ENCODE results near the gene PPP2R5E.
A peak's percentile ranks its signal among the peaks of the same experiment; 100 is the strongest.
"Not testable (repeated sequence)": the region's sequence is repeated elsewhere in the genome, so short reads cannot be mapped to it uniquely, and the experiment has no call there.

PPP2R5E gene

DNA sequence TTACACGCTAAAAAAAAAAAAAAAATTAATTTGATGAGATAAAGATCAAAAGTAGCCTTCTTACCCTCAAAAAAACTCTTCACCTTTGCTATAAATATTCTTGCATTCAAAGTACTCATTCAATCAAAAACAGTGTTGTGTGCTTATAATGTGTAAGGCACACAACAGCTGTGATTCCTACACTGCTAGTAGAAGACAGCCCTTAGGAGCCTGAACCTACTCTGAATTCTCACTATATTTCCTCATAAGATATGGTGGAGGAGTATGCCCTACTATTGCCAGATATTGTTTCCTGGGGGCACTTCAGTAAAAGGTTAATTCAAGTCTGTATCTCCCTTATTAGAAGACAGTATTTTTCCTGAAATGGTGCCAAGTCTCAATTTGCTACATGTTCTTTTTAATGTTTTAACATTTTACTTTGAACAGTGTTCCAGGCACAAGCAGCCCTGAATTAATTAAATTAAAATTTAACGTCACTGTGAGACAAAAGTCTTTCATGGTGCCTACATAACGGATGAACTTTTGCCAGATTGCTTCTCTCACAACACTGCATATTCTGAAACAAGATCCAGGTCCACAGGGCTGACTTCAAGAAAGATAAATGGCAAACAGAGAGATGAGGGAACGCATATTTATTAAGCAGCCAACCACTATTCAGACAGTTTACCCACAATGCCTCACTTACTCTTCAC lies 19.3 kb downstream of the PPP2R5E start:
- peak overlapping the region; percentile 45 for H3K4me3 ChIP-seq (ENCODE audit: low read depth, low read length, poor library complexity, severe bottlenecking)
- TF ChIP-seq, protein P1, sequence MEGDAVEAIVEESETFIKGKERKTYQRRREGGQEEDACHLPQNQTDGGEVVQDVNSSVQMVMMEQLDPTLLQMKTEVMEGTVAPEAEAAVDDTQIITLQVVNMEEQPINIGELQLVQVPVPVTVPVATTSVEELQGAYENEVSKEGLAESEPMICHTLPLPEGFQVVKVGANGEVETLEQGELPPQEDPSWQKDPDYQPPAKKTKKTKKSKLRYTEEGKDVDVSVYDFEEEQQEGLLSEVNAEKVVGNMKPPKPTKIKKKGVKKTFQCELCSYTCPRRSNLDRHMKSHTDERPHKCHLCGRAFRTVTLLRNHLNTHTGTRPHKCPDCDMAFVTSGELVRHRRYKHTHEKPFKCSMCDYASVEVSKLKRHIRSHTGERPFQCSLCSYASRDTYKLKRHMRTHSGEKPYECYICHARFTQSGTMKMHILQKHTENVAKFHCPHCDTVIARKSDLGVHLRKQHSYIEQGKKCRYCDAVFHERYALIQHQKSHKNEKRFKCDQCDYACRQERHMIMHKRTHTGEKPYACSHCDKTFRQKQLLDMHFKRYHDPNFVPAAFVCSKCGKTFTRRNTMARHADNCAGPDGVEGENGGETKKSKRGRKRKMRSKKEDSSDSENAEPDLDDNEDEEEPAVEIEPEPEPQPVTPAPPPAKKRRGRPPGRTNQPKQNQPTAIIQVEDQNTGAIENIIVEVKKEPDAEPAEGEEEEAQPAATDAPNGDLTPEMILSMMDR (IDR thresholded peaks at IDR 0.05; ENCODE audit: low read length): no peak
- no peak for TF ChIP-seq EZH2 (IDR thresholded peaks at IDR 0.05; ENCODE audit: borderline replicate concordance, low read length)
- H3K27ac ChIP-seq (ENCODE audit: low read depth, low read length, poor library complexity, severe bottlenecking): peak overlapping the region; percentile 99
- H4K20me1 ChIP-seq (ENCODE audit: insufficient read depth, low read length): no peaks in the 10 kb centered on the region
- H3K36me3 ChIP-seq (ENCODE audit: insufficient read depth, low read length): peaks cover 17% of the 10 kb centered on the region
- H3K4me2 ChIP-seq (ENCODE audit: low read length): peak overlapping the region; percentile 66
- no peaks in the 10 kb centered on the region for H3K9me3 ChIP-seq (ENCODE audit: low read length)
- no peaks in the 10 kb centered on the region for H3K9me2 ChIP-seq (ENCODE audit: low read depth, low read length)
- H3F3A ChIP-seq (ENCODE audit: insufficient read depth, low read length): peaks cover 4% of the 10 kb centered on the region; the same call in 1 of the 2 replicates
- H3K9ac ChIP-seq (ENCODE audit: low read length): peak overlapping the region; percentile 65
- peaks cover 55% of the 10 kb centered on the region for H3K4me1 ChIP-seq (ENCODE audit: insufficient read depth, low read length, severe bottlenecking)
- H2AFZ ChIP-seq (ENCODE audit: low read length): no peak overlapping the region
- H3K79me2 ChIP-seq (ENCODE audit: insufficient read depth, low read length): peaks cover 34% of the 10 kb centered on the region
- no peaks in the 10 kb centered on the region for H3K27me3 ChIP-seq (ENCODE audit: insufficient read depth, low read length)

- not testable (repeated sequence) for H3K9ac ChIP-seq (ENCODE audit: low read length); H4K20me1 ChIP-seq (ENCODE audit: insufficient read depth, low read length); H3K9me2 ChIP-seq (ENCODE audit: low read depth, low read length); H2AFZ ChIP-seq (ENCODE audit: low read length); H3F3A ChIP-seq (ENCODE audit: insufficient read depth, low read length); H3K27me3 ChIP-seq (ENCODE audit: insufficient read depth, low read length); H3K4me2 ChIP-seq (ENCODE audit: low read length); H3K4me3 ChIP-seq (ENCODE audit: low read depth, low read length, poor library complexity, severe bottlenecking); H3K27ac ChIP-seq (ENCODE audit: low read depth, low read length, poor library complexity, severe bottlenecking); H3K9me3 ChIP-seq (ENCODE audit: low read length)
- Histone ChIP-seq H3K79me2 (ENCODE audit: insufficient read depth, low read length) (peaks cover 35% of the 10 kb centered on the region), H3K36me3 (ENCODE audit: insufficient read depth, low read length) (peaks cover 21% of the 10 kb centered on the region), H3K4me1 (ENCODE audit: insufficient read depth, low read length, severe bottlenecking) (peaks cover 56% of the 10 kb centered on the region)
Measured at GRCh38 chr14:63522511-63522910, 20.7 kb downstream of the PPP2R5E start.

DNA sequence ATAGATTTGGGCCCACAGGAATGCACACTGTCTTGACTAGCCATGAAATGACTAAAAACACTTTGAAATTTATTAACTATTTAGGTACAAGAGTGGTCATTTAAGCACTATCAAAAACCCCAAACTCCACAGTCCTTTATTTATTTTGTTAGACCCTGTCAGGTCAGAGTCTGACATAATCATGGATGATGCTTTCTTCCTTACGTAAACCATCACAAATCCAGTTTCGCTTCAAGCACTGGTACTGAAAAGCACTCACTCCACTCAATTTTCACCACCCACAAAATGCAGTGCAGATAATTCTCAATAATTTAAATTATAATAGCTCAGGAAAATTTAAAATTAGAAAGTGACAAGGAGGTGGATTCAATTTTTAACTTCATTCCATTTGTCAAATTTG lies 25.8 kb downstream of the PPP2R5E start:
- H4K20me1 ChIP-seq (ENCODE audit: insufficient read depth, low read length): no peaks in the 10 kb centered on the region
- H3K27ac ChIP-seq (ENCODE audit: low read depth, low read length, poor library complexity, severe bottlenecking): peak overlapping the region; percentile 20

More for the DNA sequence above, 25.8 kb downstream of the PPP2R5E start:
- Histone ChIP-seq H3K79me2 (ENCODE audit: insufficient read depth, low read length) (peaks cover 72% of the 10 kb centered on the region), H3K27me3 (ENCODE audit: insufficient read depth, low read length) (no peaks in the 10 kb centered on the region), H3K9me3 (ENCODE audit: low read length) (no peaks in the 10 kb centered on the region), H3K4me2 (ENCODE audit: low read length) (no peak overlapping the region), H2AFZ (ENCODE audit: low read length) (no peak overlapping the region), H3K9me2 (ENCODE audit: low read depth, low read length) (no peaks in the 10 kb centered on the region), H3K36me3 (ENCODE audit: insufficient read depth, low read length) (peaks cover 15% of the 10 kb centered on the region), H3K9ac (ENCODE audit: low read length) (no peak overlapping the region), H3F3A (ENCODE audit: insufficient read depth, low read length) (no peaks in the 10 kb centered on the region), H3K4me1 (ENCODE audit: insufficient read depth, low read length, severe bottlenecking) (peaks cover 60% of the 10 kb centered on the region), H3K4me3 (ENCODE audit: low read depth, low read length, poor library complexity, severe bottlenecking) (no peak overlapping the region)
- TF ChIP-seq EZH2 (IDR thresholded peaks at IDR 0.05; ENCODE audit: borderline replicate concordance, low read length): no peak
- TF ChIP-seq, protein P1 (IDR thresholded peaks at IDR 0.05; ENCODE audit: low read length): no peak

All from OCI-LY1 (cell line).